Measurements from ENCODE around the gene PNN.
"Not testable (repeated sequence)": the region's sequence is repeated elsewhere in the genome, so short reads cannot be mapped to it uniquely, and the experiment has no call there.

The PNN gene

DNA sequence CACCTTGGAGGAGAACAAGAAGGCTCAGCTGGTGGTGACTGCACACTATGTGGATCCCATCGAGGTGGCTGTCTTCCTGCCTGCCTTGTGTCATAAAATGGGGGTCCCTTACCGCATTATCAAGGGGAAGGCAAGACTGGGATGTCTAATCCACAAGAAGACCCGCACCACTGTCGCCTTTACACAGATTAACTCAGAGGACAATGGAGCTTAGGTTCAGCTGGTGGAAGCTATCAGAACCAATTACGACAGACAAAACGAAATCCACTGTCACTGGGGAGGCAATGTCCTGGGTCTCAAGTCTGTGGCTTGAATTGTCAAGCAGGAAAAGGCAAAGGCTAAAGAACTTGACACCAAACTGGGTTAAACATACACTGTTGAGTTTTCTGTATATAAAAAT, 17.6 kb upstream of the PNN start:
- TF ChIP-seq, protein P1, sequence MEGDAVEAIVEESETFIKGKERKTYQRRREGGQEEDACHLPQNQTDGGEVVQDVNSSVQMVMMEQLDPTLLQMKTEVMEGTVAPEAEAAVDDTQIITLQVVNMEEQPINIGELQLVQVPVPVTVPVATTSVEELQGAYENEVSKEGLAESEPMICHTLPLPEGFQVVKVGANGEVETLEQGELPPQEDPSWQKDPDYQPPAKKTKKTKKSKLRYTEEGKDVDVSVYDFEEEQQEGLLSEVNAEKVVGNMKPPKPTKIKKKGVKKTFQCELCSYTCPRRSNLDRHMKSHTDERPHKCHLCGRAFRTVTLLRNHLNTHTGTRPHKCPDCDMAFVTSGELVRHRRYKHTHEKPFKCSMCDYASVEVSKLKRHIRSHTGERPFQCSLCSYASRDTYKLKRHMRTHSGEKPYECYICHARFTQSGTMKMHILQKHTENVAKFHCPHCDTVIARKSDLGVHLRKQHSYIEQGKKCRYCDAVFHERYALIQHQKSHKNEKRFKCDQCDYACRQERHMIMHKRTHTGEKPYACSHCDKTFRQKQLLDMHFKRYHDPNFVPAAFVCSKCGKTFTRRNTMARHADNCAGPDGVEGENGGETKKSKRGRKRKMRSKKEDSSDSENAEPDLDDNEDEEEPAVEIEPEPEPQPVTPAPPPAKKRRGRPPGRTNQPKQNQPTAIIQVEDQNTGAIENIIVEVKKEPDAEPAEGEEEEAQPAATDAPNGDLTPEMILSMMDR (IDR thresholded peaks at IDR 0.05; ENCODE audit: low read depth, low read length) = no peak
- DNase-seq (ENCODE audit: low read depth in 2 of 2) = no peak
- no peak overlapping the region for H3K4me3 ChIP-seq (replicated peaks in 1 of 2; ENCODE audit: low read depth in 2 of 2, low read length in 2 of 2)

GRCh38 chr14:39158222-39158858, 16.7 kb upstream of the PNN start:
- no peak for DNase-seq (ENCODE audit: low read depth in 2 of 2)
- H3K4me3 ChIP-seq (replicated peaks in 1 of 2; ENCODE audit: low read depth in 2 of 2, low read length in 2 of 2) = no peak overlapping the region
- TF ChIP-seq, protein P1 (IDR thresholded peaks at IDR 0.05; ENCODE audit: low read depth, low read length) = no peak

DNA sequence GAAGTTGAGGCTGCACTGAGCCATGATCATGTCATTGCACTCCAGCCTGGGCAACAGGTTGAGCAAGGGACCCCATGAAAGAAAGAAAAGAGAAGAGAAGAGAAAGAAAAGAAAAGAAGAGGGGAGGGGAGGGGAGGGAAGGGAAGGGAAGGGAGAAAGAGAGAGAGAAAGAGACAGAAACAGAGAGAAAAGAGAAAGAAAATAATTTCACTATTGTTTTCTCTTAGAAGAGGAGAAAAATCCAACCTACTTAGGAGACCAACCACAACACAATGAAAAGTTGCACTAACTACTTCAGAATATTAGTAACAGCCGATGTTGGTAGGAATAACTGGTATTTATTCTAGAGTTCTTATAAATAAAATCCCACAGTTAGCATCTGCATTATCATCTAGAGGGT, 14.6 kb upstream of the PNN start:
- no peak for DNase-seq (ENCODE audit: low read depth in 2 of 2)
- H3K4me3 ChIP-seq (replicated peaks in 1 of 2; ENCODE audit: low read depth in 2 of 2, low read length in 2 of 2) = no peak overlapping the region
- TF ChIP-seq, protein P1 (IDR thresholded peaks at IDR 0.05; ENCODE audit: low read depth, low read length) = no peak

DNA sequence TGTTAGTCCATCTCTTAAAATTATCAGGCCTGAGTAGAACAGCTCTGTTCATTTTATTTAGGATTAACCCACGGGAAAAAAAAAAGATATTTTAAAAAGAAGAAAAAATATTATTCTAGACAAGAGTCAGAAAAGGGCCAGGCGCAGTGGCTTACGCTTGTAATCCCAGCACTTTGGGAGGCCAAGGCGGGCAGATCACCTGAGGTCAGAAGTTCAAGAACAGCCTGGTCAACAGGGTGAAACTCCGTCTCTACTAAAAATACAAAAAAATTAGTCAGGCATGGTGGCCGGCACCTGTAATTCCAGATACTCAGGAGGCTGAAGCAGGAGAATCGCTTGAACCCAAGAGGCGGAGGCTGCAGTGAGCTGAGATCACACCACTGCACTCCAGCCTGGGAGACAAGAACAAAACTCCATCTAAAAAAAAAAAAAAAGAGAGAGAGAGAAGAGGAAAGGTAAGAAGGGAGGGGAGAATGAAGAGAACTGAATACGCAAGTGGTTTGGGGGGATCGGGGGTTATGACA, 7.2 kb upstream of the PNN start:
- not testable (repeated sequence) for H3K4me3 ChIP-seq (replicated peaks in 1 of 2; ENCODE audit: low read depth in 2 of 2, low read length in 2 of 2); DNase-seq (ENCODE audit: low read depth in 2 of 2)

DNA sequence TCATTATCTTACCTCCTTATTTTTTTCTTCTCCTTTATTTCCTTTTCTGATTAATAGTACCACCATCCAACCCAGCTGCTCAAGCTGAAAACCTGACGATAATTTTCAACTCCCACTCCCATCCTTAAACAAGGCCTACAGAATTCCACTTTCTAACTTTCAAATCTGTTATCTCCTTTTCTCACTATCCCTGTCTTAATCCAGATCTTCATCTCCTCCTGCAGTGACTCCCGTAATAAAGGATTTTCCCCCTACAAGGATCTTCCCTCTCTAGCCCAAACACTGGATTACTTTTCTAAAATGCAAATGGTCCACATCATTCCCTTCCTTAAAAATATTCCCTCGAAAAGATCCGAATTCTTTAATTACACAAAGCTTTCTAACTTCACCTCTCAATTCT, 6.5 kb upstream of the PNN start:
- H3K4me3 ChIP-seq (replicated peaks in 1 of 2; ENCODE audit: low read depth in 2 of 2, low read length in 2 of 2) = peak overlapping the region; percentile 88
- TF ChIP-seq, protein P1 (IDR thresholded peaks at IDR 0.05; ENCODE audit: low read depth, low read length) = no peak
- no peak for DNase-seq (ENCODE audit: low read depth in 2 of 2)

DNA sequence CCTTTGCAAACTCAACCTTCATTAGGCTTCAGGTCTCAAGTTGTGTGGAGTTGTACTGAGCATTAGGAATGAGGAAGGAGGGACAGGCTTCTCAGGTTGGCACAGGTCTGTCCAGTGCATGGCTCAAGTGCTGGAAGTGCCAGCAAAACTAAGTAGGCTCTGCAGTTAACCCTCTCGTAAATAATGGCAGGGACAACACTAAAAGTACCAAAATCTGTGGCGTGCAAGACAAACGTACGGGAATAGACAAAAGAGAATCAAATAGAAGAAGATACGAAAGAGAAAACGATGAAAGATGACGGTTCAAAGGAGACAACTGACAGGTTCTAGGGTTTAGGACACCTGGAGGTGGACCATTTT, 5.5 kb upstream of the PNN start:
- peak; percentile 11 to 12 for DNase-seq (ENCODE audit: low read depth in 2 of 2)
- TF ChIP-seq, protein P1 (IDR thresholded peaks at IDR 0.05; ENCODE audit: low read depth, low read length) = no peak
- H3K4me3 ChIP-seq (replicated peaks in 1 of 2; ENCODE audit: low read depth in 2 of 2, low read length in 2 of 2) = peak overlapping the region; percentile 88

GRCh38 chr14:39173198-39173597, 1.9 kb upstream of the PNN start:
- H3K4me3 ChIP-seq (replicated peaks in 1 of 2; ENCODE audit: low read depth in 2 of 2, low read length in 2 of 2) = no peak overlapping the region
- TF ChIP-seq, protein P1 (IDR thresholded peaks at IDR 0.05; ENCODE audit: low read depth, low read length) = no peak

More at GRCh38 chr14:39173198-39173597, 1.9 kb upstream of the PNN start:
- no peak for DNase-seq (ENCODE audit: low read depth in 2 of 2)
